Erythroblast (primary cell): ENCODE data around the gene FNDC3A.

ENCODE experiments used
- GATA1 ChIP-seq: IDR thresholded peaks from 2 replicates; pipeline ENCODE4 v1.6.1; 2011; ENCODE audit warnings: low read depth, mild to moderate bottlenecking, control low read depth, low read length, moderate library complexity
- POLR2A ChIP-seq: IDR thresholded peaks from 2 replicates; pipeline ENCODE4 v1.6.1; 2011; ENCODE audit warnings: mild to moderate bottlenecking, low read length

DNA sequence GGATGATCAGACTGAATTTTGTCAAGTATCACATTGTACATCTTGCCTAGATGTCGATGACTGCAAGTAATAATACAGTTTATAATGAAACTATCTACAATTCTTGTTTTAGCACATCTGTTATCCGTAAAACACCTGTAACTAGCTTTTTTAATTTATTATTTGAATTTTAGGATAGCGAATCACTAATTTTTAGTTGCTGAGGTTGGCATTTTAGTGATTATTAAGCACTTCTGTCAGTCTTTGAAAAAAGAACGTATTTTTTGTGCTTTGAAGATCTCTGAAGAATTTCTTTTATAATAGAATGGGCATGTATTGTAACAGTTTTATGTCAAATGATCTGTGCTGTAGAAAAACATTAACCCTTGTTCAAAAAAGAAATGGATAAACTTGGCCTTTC is 232.9 kb downstream of the FNDC3A start:
- TF ChIP-seq POLR2A (no peak), GATA1 (no peak)
